Neural progenitor cell (in vitro differentiated cells): Measurements from ENCODE around the gene NDRG3.

Source experiments
- CTCF ChIP-seq: fragments of 200-600 bp; sonication (generic); IDR thresholded peaks from 2 replicates; pipeline ENCODE4 v1.5.1; 2017; ENCODE audit warnings: antibody characterized with exemption, mild to moderate bottlenecking
- EZH2 ChIP-seq: fragments of 200-600 bp; sonication (generic); IDR thresholded peaks from 2 replicates; pipeline ENCODE4 v1.6.1; 2017; ENCODE audit warnings: antibody characterized with exemption, mild to moderate bottlenecking, moderate library complexity
- EZH2phosphoT487 ChIP-seq: fragments of 200-600 bp; sonication (generic); IDR thresholded peaks from 2 replicates; pipeline ENCODE4 v1.6.1; 2017; ENCODE audit warnings: antibody characterized with exemption

GRCh38 chr20:36677422-36677771 is 68.5 kb downstream of the NDRG3 start:
- TF ChIP-seq EZH2 (no peak), CTCF (peak; percentile 6), EZH2phosphoT487 (no peak)
